A549 (cell line): ENCODE results near the gene ITGA8. TPM values are rescaled to one million over a fixed set of nuclear protein-coding genes. Genes with fewer than 3 reads are reported as not detected.

Source experiments
- ATAC-seq, 2 experiments: fragments of 200-7000 bp in 1 of 2; fragments of >200 bp in 1 of 2; cut with Nextera tagmentation in 1 of 2; cut with Tn5 transposase in 1 of 2; 3 replicates each; pipeline versions ENCODE4 v1.8.0 to v1.9.1; 2018 to 2020; ENCODE audit warnings: mild to moderate bottlenecking in 1 of 2, moderate library complexity in 1 of 2
- CTCF ChIA-PET: fragments of 300-600 bp; sonication (Branson Sonifier 250); formaldehyde crosslinking; extraction: SDS; loops from one replicate; lab custom pipeline; 2021; ENCODE audit warnings: antibody characterized with exemption, inconsistent platforms; lab: Yijun Ruan, JAX
- POLR2A ChIA-PET: fragments of 350-600 bp; formaldehyde crosslinking; extraction: SDS; loops from one replicate; lab custom pipeline; 2021; ENCODE audit warnings: antibody characterized with exemption, inconsistent platforms; lab: Yijun Ruan, JAX
- DNase-seq, 2 experiments: peaks; one replicate each; pipeline versions ENCODE4 v3.0.0 to v3.0.0-alpha.2; 2011 to 2016; ENCODE audit warnings: low read depth in 1 of 2, low spot score in 1 of 2
- FAIRE-seq: peaks from 2 replicates; lab custom pipeline; 2011; peaks lifted over from hg19 to GRCh38; lab: Jason Lieb, UNC
- H3K27ac ChIP-seq, 2 experiments: fragments of >200 bp; sonication (Bioruptor Twin); formaldehyde crosslinking; 3 replicates each; pipeline ENCODE4 v1.5.1; 2016 to 2017
- H3K4me1 ChIP-seq: fragments of >200 bp; sonication (Bioruptor Twin); formaldehyde crosslinking; 3 replicates; pipeline ENCODE4 v1.6.1; 2016
- H3K4me2 ChIP-seq: fragments of >200 bp; sonication (Bioruptor Twin); formaldehyde crosslinking; 3 replicates; pipeline ENCODE4 v1.6.1; 2016
- H3K4me3 ChIP-seq: fragments of >200 bp; sonication (Bioruptor Twin); formaldehyde crosslinking; 3 replicates; pipeline ENCODE4 v1.5.1; 2016
- H3K9me3 ChIP-seq: fragments of >200 bp; sonication (Bioruptor Twin); formaldehyde crosslinking; 3 replicates; pipeline ENCODE4 v1.6.1; 2016
- BCL3 ChIP-seq: fragments of >200 bp; sonication (Bioruptor Twin); formaldehyde crosslinking; IDR thresholded peaks from 3 replicates; pipeline ENCODE4 v1.6.1; 2016
- BHLHE40 ChIP-seq: IDR thresholded peaks from 2 replicates; pipeline ENCODE4 v1.6.1; 2012; ENCODE audit warnings: low read depth, low read length, inconsistent platforms
- CBX8 ChIP-seq: fragments of 200-600 bp; sonication (generic); IDR thresholded peaks from 2 replicates; pipeline ENCODE4 v1.6.1; 2016
- CEBPB ChIP-seq, 2 experiments: fragments of >200 bp in 1 of 2; sonication (Bioruptor Twin) in 1 of 2; formaldehyde crosslinking in 1 of 2; IDR thresholded peaks; 2 replicates each; pipeline ENCODE4 v1.6.1; 2012 to 2016
- E2F6 ChIP-seq: IDR thresholded peaks from 2 replicates; pipeline ENCODE4 v1.6.1; 2012; ENCODE audit warnings: low read depth, borderline replicate concordance
- EHF ChIP-seq: fragments of 250-450 bp; sonication (Bioruptor Pico); IDR thresholded peaks from 2 replicates; pipeline ENCODE4 v1.5.0; 2020; ENCODE audit warnings: mild to moderate bottlenecking
- EHMT2 ChIP-seq: fragments of 200-600 bp; sonication (generic); IDR thresholded peaks from 2 replicates; pipeline ENCODE4 v1.6.1; 2016; ENCODE audit warnings: antibody characterized with exemption, low read depth, mild to moderate bottlenecking, moderate library complexity
- EP300 ChIP-seq, 2 experiments: fragments of >200 bp; sonication (Bioruptor Twin); formaldehyde crosslinking; IDR thresholded peaks; 2 replicates in 1 of 2; 3 replicates in 1 of 2; pipeline ENCODE4 v1.6.1; 2016 to 2017
- ESRRA ChIP-seq: fragments of 150-350 bp; IDR thresholded peaks from 2 replicates; pipeline ENCODE4 v1.6.1; 2014; ENCODE audit warnings: mild to moderate bottlenecking, low read length, borderline replicate concordance
- FOSL2 ChIP-seq, 2 experiments: fragments of 450-650 bp in 1 of 2; fragments of >200 bp in 1 of 2; sonication (Bioruptor Twin) in 1 of 2; formaldehyde crosslinking; IDR thresholded peaks; 2 replicates each; pipeline versions ENCODE4 v1.5.0 to v1.6.1; 2016 to 2020; ENCODE audit warnings: mild to moderate bottlenecking in 1 of 2, moderate library complexity in 1 of 2
- FOXS1 ChIP-seq: fragments of 250-450 bp; sonication (Bioruptor Pico); IDR thresholded peaks from 2 replicates; pipeline ENCODE4 v1.5.0; 2020; ENCODE audit warnings: mild to moderate bottlenecking, moderate library complexity
- GATA3 ChIP-seq: IDR thresholded peaks from 2 replicates; pipeline ENCODE4 v1.6.1; 2012; ENCODE audit warnings: borderline replicate concordance
- HOXA7 ChIP-seq: fragments of 250-450 bp; sonication (Bioruptor Pico); IDR thresholded peaks from 2 replicates; pipeline ENCODE4 v1.5.0; 2020; ENCODE audit warnings: mild to moderate bottlenecking, moderate library complexity
- JUN ChIP-seq, 2 experiments: fragments of >200 bp; sonication (Bioruptor Twin); formaldehyde crosslinking; IDR thresholded peaks; 2 replicates in 1 of 2; 3 replicates in 1 of 2; pipeline ENCODE4 v1.6.1; 2016 to 2017
- JUNB ChIP-seq: fragments of >200 bp; sonication (Bioruptor Twin); formaldehyde crosslinking; IDR thresholded peaks from 2 replicates; pipeline ENCODE4 v1.6.1; 2016
- KDM1A ChIP-seq: fragments of 200-600 bp; sonication (generic); IDR thresholded peaks from 2 replicates; pipeline ENCODE4 v1.6.1; 2016; ENCODE audit warnings: low read depth, mild to moderate bottlenecking
- KDM5A ChIP-seq: fragments of 200-600 bp; sonication (generic); IDR thresholded peaks from 2 replicates; pipeline ENCODE4 v1.6.1; 2016; ENCODE audit warnings: antibody characterized with exemption, mild to moderate bottlenecking
- MAZ ChIP-seq: fragments of 150-350 bp; IDR thresholded peaks from 2 replicates; pipeline ENCODE4 v1.6.1; 2014; ENCODE audit warnings: antibody characterized with exemption, low read depth, low read length, borderline replicate concordance
- MYC ChIP-seq: IDR thresholded peaks from 2 replicates; pipeline ENCODE4 v1.6.1; 2012; ENCODE audit warnings: mild to moderate bottlenecking, inconsistent platforms, low read length, improper control_type of control experiment, borderline replicate concordance
- NPAS2 ChIP-seq: fragments of 250-450 bp; sonication (Bioruptor Pico); IDR thresholded peaks from 2 replicates; pipeline ENCODE4 v1.8.0; 2022; ENCODE audit warnings: mild to moderate bottlenecking, moderate library complexity, borderline replicate concordance
- NR3C1 ChIP-seq: fragments of >200 bp; sonication (Bioruptor Twin); formaldehyde crosslinking; IDR thresholded peaks from 3 replicates; pipeline ENCODE4 v1.6.1; 2017
- PBX3 ChIP-seq: IDR thresholded peaks from 2 replicates; pipeline ENCODE4 v1.6.1; 2012
- POLR2A ChIP-seq: IDR thresholded peaks from 2 replicates; pipeline ENCODE4 v1.6.1; 2012; ENCODE audit warnings: mild to moderate bottlenecking, low read length
- RAD21 ChIP-seq, 2 experiments: fragments of >200 bp in 1 of 2; sonication (Bioruptor Twin) in 1 of 2; formaldehyde crosslinking in 1 of 2; IDR thresholded peaks in 1 of 2; conservative IDR thresholded peaks in 1 of 2; 2 replicates in 1 of 2; 3 replicates in 1 of 2; pipeline ENCODE4 v1.6.1; 2012 to 2018; ENCODE audit warnings: inconsistent platforms in 1 of 2
- RCOR1 ChIP-seq: fragments of 150-350 bp; IDR thresholded peaks from 2 replicates; pipeline ENCODE4 v1.6.1; 2014; ENCODE audit warnings: antibody characterized with exemption, low read length, low read depth
- RFX5 ChIP-seq: fragments of 450-650 bp; IDR thresholded peaks from 2 replicates; pipeline ENCODE4 v1.7.1; 2014; ENCODE audit warnings: antibody characterized with exemption, mild to moderate bottlenecking, moderate library complexity
- SREBF2 ChIP-seq: fragments of 450-650 bp; IDR thresholded peaks from 2 replicates; pipeline ENCODE4 v1.6.1; 2014; ENCODE audit warnings: mild to moderate bottlenecking, moderate library complexity
- ZC3H11A ChIP-seq: fragments of 450-650 bp; IDR thresholded peaks from 2 replicates; pipeline ENCODE4 v1.6.1; 2014; ENCODE audit warnings: antibody characterized with exemption, mild to moderate bottlenecking
- ZFP36 ChIP-seq: fragments of 450-650 bp; IDR thresholded peaks from 2 replicates; pipeline ENCODE4 v1.6.1; 2014; ENCODE audit warnings: borderline replicate concordance; ENCODE audit not compliant: partially characterized antibody
- WGBS: methylation state at CpG from one replicate; pipeline ENCODE4 v1.1.6; 2017; ENCODE audit errors: missing lambda C conversion rate; 5-methylcytosine and 5-hydroxymethylcytosine counted together
- polyA plus RNA-seq, 4 experiments: library from polyadenylated mRNA; depleted of rRNA in 3 of 4; stranded (reverse); fragments of >200 nt; fragmentation: RNase III in 1 of 4; extraction: RNeasy Plus Mini Kit Qiagen cat#74134 plus additional on column Dnase treatment in 1 of 4; gene quantifications; 2 replicates in 3 of 4; 3 replicates in 1 of 4; pipeline ENCODE4 v1.2.3, GENCODE V29; 2011 to 2017

The ITGA8 gene
- polyA plus RNA-seq, 2 of the 4 experiments (the other 2 are of a cell fraction), result 0.12 TPM; not detected in 1

GRCh38 chr10:15548331-15548730, 171.4 kb downstream of the ITGA8 start:
- no peaks in the 10 kb centered on the region for H3K9me3 ChIP-seq
- H3K4me2 ChIP-seq, result no peak overlapping the region
- WGBS, result 9% methylated on average over 8 of the region's 8 CpGs
- H3K4me1 ChIP-seq, result no peaks in the 10 kb centered on the region
- ChIA-PET POLR2A (no interaction called here), CTCF (no interaction called here)
- H3K27ac ChIP-seq, result no peak overlapping the region
- H3K4me3 ChIP-seq, result no peak overlapping the region
- TF ChIP-seq KDM5A, result no peak
- TF ChIP-seq CEBPB (IDR thresholded peaks at IDR 0.05), result no peak
- no peak for TF ChIP-seq POLR2A
- TF ChIP-seq ZC3H11A, result no peak
- TF ChIP-seq CBX8, result no peak
- no peak for TF ChIP-seq EHF
- TF ChIP-seq RAD21 (conservative IDR thresholded peaks at IDR 0.05 in 1 of 2, IDR thresholded peaks at IDR 0.05 in 1 of 2), result no peak
- no peak for TF ChIP-seq FOXS1 (CRISPR knock-in tag)
- TF ChIP-seq HOXA7 (CRISPR knock-in tag), result no peak
- TF ChIP-seq JUN (IDR thresholded peaks at IDR 0.05), result no peak
- no peak for TF ChIP-seq ZFP36
- no peak for TF ChIP-seq PBX3
- no peak for TF ChIP-seq MYC
- TF ChIP-seq EHMT2, result no peak
- no peak for TF ChIP-seq RFX5
- TF ChIP-seq SREBF2, result no peak
- TF ChIP-seq GATA3, result no peak
- no peak for TF ChIP-seq RCOR1
- TF ChIP-seq, all 56 proteins: peak for 0
- no peak for DNase-seq
- FAIRE-seq, result no peak
- no peak for ATAC-seq

- Histone ChIP-seq H3K9me3 (no peaks in the 10 kb centered on the region), H3K27ac (no peak overlapping the region), H3K4me3 (no peak overlapping the region), H3K4me1 (no peaks in the 10 kb centered on the region)
- ATAC-seq (no peak), FAIRE-seq (no peak)
- CTCF ChIA-PET, result no interaction called here
- TF ChIP-seq EP300 (IDR thresholded peaks at IDR 0.05), result no peak
- TF ChIP-seq FOSL2 (IDR thresholded peaks at IDR 0.05), result no peak
- TF ChIP-seq FOSL2 (CRISPR knock-in tag; IDR thresholded peaks at IDR 0.05), result no peak
- TF ChIP-seq KDM1A, result no peak
- no peak for TF ChIP-seq ESRRA
- no peak for TF ChIP-seq JUNB
- TF ChIP-seq NPAS2 (CRISPR knock-in tag), result no peak
- TF ChIP-seq, all 56 proteins: peak for 0
- WGBS, result 52% methylated on average over 5 of the region's 5 CpGs
- no peak overlapping the region for H3K4me2 ChIP-seq
- DNase-seq, result no peak
- POLR2A ChIA-PET, result no interaction called here
Observed at GRCh38 chr10:15546606-15547005, 173.1 kb downstream of the ITGA8 start.

GRCh38 chr10:15545884-15546283, 173.8 kb downstream of the ITGA8 start:
- FAIRE-seq (no peak), DNase-seq (no peak), ATAC-seq (no peak)
- Histone ChIP-seq H3K4me3 (no peak overlapping the region), H3K4me2 (no peak overlapping the region), H3K9me3 (no peaks in the 10 kb centered on the region), H3K4me1 (no peaks in the 10 kb centered on the region), H3K27ac (no peak overlapping the region)
- 33% methylated on average over 4 of the region's 4 CpGs for WGBS
- POLR2A ChIA-PET, result no interaction called here
- TF ChIP-seq NR3C1 (no peak), MAZ (no peak), ZC3H11A (no peak), BCL3 (no peak), E2F6 (no peak), CBX8 (no peak), RFX5 (no peak), BHLHE40 (no peak), JUNB (no peak), HOXA7 (CRISPR knock-in tag) (no peak)
- CTCF ChIA-PET, result no interaction called here
